OCI-LY7 (cell line): ENCODE results near the gene CSDE1. TPM values are rescaled to one million over a fixed set of nuclear protein-coding genes. Genes with fewer than 3 reads are reported as not detected.

ENCODE experiments used
- BruUV-seq: library from RNA; stranded (reverse); fragments of 400-500 nt; replicated peaks from 2 replicates; lab custom pipeline; 2021; lab: Mats Ljungman, UMichigan
- CTCF ChIA-PET: fragments of 300-600 bp; sonication (Branson Sonifier 250); formaldehyde crosslinking; loops from one replicate; lab custom pipeline; 2022; ENCODE audit warnings: antibody characterized with exemption; ENCODE audit not compliant: unreplicated experiment; lab: Charles Lee
- POLR2A ChIA-PET: fragments of 300-600 bp; sonication (Branson Sonifier 250); formaldehyde crosslinking; loops from one replicate; lab custom pipeline; 2022; ENCODE audit warnings: antibody characterized with exemption; lab: Charles Lee
- DNase-seq: peaks from one replicate; pipeline ENCODE4 v3.0.0-alpha.2; 2015; ENCODE audit warnings: low spot score
- H2AFZ ChIP-seq: fragments of 200-600 bp; sonication (generic), shearing (Covaris generic); 2 replicates; pipeline ENCODE4 v1.6.1; 2014; ENCODE audit warnings: mild to moderate bottlenecking, antibody characterized with exemption, low read length, moderate library complexity
- H3K27ac ChIP-seq: fragments of 200-600 bp; sonication (generic); 2 replicates; pipeline ENCODE4 v1.5.1; 2014; ENCODE audit warnings: mixed run types, low read depth, mild to moderate bottlenecking, moderate library complexity, low read length, inconsistent platforms; ENCODE audit not compliant: poor library complexity, severe bottlenecking
- H3K36me3 ChIP-seq: fragments of 200-600 bp; sonication (generic); 2 replicates; pipeline ENCODE4 v1.6.1; 2014; ENCODE audit warnings: mild to moderate bottlenecking, antibody characterized with exemption, low read length, moderate library complexity, mixed read lengths; ENCODE audit not compliant: insufficient read depth
- H3K4me1 ChIP-seq: fragments of 200-600 bp; sonication (generic); 2 replicates; pipeline ENCODE4 v1.5.1; 2014; ENCODE audit warnings: mild to moderate bottlenecking, low read length; ENCODE audit not compliant: insufficient read depth, poor library complexity, severe bottlenecking
- H3K4me2 ChIP-seq: fragments of 200-600 bp; sonication (generic); 2 replicates; pipeline ENCODE4 v1.6.1; 2014; ENCODE audit warnings: mild to moderate bottlenecking, low read length
- H3K4me3 ChIP-seq: fragments of 200-600 bp; sonication (generic); 2 replicates; pipeline ENCODE4 v1.5.1; 2014; ENCODE audit warnings: mild to moderate bottlenecking, low read depth, low read length; ENCODE audit not compliant: poor library complexity, severe bottlenecking
- H3K79me2 ChIP-seq: fragments of 200-600 bp; sonication (generic); 2 replicates; pipeline ENCODE4 v1.6.1; 2016; ENCODE audit warnings: low read depth, mild to moderate bottlenecking, low read length, moderate library complexity, mixed read lengths; ENCODE audit not compliant: insufficient read depth
- H3K9me2 ChIP-seq: fragments of 200-600 bp; sonication (generic); 2 replicates; pipeline ENCODE4 v1.6.1; 2016; ENCODE audit warnings: mild to moderate bottlenecking, low read length, mixed read lengths; ENCODE audit not compliant: insufficient read depth
- H3K9me3 ChIP-seq: fragments of 200-600 bp; sonication (generic); 2 replicates; pipeline ENCODE4 v1.6.1; 2014; ENCODE audit warnings: mild to moderate bottlenecking, mixed run types, low read length, mixed read lengths
- H4K20me1 ChIP-seq: fragments of 200-600 bp; sonication (generic); 2 replicates; pipeline ENCODE4 v1.6.1; 2014; ENCODE audit warnings: mild to moderate bottlenecking, antibody characterized with exemption, low read length, moderate library complexity, mixed read lengths; ENCODE audit not compliant: insufficient read depth
- CTCF ChIP-seq: fragments of 200-600 bp; sonication (generic); conservative IDR thresholded peaks from 2 replicates; pipeline ENCODE4 v1.5.1; 2014; ENCODE audit warnings: mild to moderate bottlenecking, antibody characterized with exemption, low read length, moderate library complexity, mixed read lengths
- EZH2phosphoT487 ChIP-seq: fragments of 200-600 bp; sonication (generic); IDR thresholded peaks from 2 replicates; pipeline ENCODE4 v1.6.1; 2018; ENCODE audit warnings: low read depth, borderline replicate concordance, mild to moderate bottlenecking, mixed run types, antibody characterized with exemption, low read length, moderate library complexity, mixed read lengths
- intact Hi-C: fragments of 100-400 bp; cut with micrococcal nuclease; formaldehyde crosslinking; loops from one replicate; pipeline ENCODE4 v1.10.0; 2022; ENCODE audit not compliant: unreplicated experiment
- total RNA-seq, 2 experiments: library from RNA; depleted of rRNA in 1 of 2; stranded (reverse); fragments of >200 nt in 1 of 2; shearing (Covaris generic) in 1 of 2; gene quantifications; 2 replicates each; pipeline ENCODE4 v1.2.3, GENCODE V29; 2014 to 2022

The CSDE1 gene
- total RNA-seq, 2 experiments from 2014 or later: 177 to 426 TPM

- ChIA-PET POLR2A (interaction anchor here (0.6 kb wide), 1 partner anchor 14 kb away, joined by 3 read pairs; no protein-coding TSS in a partner anchor), CTCF (no interaction called here)
- Histone ChIP-seq H3K27ac (no peak overlapping the region), H3K9me2 (no peaks in the 10 kb centered on the region), H3K4me2 (no peak overlapping the region), H3K9me3 (no peaks in the 10 kb centered on the region), H3K36me3 (peaks cover 24% of the 10 kb centered on the region), H3K4me1 (no peaks in the 10 kb centered on the region), H2AFZ (no peak overlapping the region), H3K79me2 (no peaks in the 10 kb centered on the region), H3K4me3 (no peak overlapping the region), H4K20me1 (no peaks in the 10 kb centered on the region)
- intact Hi-C loops: no loop called here
- TF ChIP-seq EZH2phosphoT487 (no peak), CTCF (no peak)
- no TSS peak for BruUV-seq
- DNase-seq: no peak
These were observed 55.9 kb downstream of the CSDE1 start for GRCh38 chr1:114701931-114702330.

GRCh38 chr1:114700036-114700600 is 57.7 kb downstream of the CSDE1 start:
- intact Hi-C loops: no loop called here
- Histone ChIP-seq H3K4me2 (no peak overlapping the region), H3K4me1 (no peaks in the 10 kb centered on the region), H3K36me3 (0 out of 2 replicates have a peak, but pooled peaks cover 6% of the 10 kb centered on the region), H3K4me3 (no peak overlapping the region), H4K20me1 (no peaks in the 10 kb centered on the region), H3K79me2 (no peaks in the 10 kb centered on the region), H3K9me3 (no peaks in the 10 kb centered on the region), H2AFZ (no peak overlapping the region), H3K27ac (no peak overlapping the region), H3K9me2 (no peaks in the 10 kb centered on the region)
- no TSS peak for BruUV-seq
- TF ChIP-seq EZH2phosphoT487 (no peak), CTCF (no peak)
- CTCF ChIA-PET: no interaction called here
- no peak for DNase-seq
- POLR2A ChIA-PET: no interaction called here

GRCh38 chr1:114696810-114697209 is 61.0 kb downstream of the CSDE1 start:
- ChIA-PET CTCF (no interaction called here), POLR2A (no interaction called here)
- intact Hi-C loops: no loop called here
- no peaks in the 10 kb centered on the region for H3K9me3 ChIP-seq
- BruUV-seq: no TSS peak
- H3K27ac ChIP-seq: no peak overlapping the region
- no peaks in the 10 kb centered on the region for H3K36me3 ChIP-seq
- TF ChIP-seq EZH2phosphoT487: no peak
- no peak for TF ChIP-seq CTCF
- H4K20me1 ChIP-seq: no peaks in the 10 kb centered on the region
- no peak for DNase-seq
- H3K4me2 ChIP-seq: no peak overlapping the region
- H3K4me3 ChIP-seq: no peak overlapping the region
- H3K4me1 ChIP-seq: no peaks in the 10 kb centered on the region
- no peaks in the 10 kb centered on the region for H3K79me2 ChIP-seq
- no peaks in the 10 kb centered on the region for H3K9me2 ChIP-seq
- no peak overlapping the region for H2AFZ ChIP-seq
